ENCODE results near the gene MGAT5B. TPM values are rescaled to one million over a fixed set of nuclear protein-coding genes. Genes with fewer than 3 reads are reported as not detected.

MGAT5B gene
- total RNA-seq, 1 experiment from 2014 or later = 14.3 TPM

DNA sequence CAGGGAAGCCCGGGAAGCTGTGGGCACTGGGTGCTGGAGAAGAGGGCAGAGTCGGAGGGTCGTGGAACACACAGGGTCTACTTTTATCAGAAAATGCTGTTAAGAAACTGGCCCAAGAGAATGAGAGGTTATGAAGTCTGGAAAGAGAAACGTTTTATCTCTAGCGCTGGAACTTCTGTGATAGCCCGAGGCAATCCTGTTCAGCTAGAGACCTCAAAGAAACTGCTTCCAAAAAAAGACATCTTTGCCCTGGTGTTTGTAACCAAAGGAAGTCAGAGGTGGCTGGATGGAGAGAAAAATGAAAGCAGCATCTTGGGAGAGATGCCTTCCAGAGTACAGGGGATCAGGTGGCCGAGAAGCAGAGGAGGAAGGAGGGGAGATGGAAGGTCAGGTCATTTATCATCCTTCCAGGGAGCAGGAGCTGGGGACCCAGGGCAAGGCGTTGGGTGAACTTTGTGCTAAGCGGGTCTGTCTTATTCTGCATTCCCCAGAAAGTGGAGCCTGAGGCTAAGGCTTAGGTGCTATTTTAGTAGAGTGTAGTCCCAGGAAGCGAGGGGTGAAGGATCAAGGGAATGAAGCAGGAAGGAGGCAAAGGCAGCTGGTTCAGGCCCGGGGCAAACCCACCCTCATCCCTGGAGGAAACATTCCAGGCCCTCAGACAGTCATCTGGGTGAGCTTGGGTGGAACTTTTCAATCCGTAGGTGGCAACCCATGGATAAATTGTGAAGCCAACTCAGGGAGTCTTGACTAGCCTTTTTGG is 66.5 kb downstream of the MGAT5B start:
- intact Hi-C loops (cut with micrococcal nuclease; ENCODE audit: unreplicated experiment) = no loop called here
- H3F3A ChIP-seq (ENCODE audit: insufficient read depth, low read depth) = no peaks in the 10 kb centered on the region
- H3K27ac ChIP-seq = no peak overlapping the region
- H3K27me3 ChIP-seq (ENCODE audit: insufficient read depth, low read depth) = no peaks in the 10 kb centered on the region
- H3K9me3 ChIP-seq (ENCODE audit: insufficient read depth, low read depth) = no peaks in the 10 kb centered on the region
- H2AFZ ChIP-seq = no peak overlapping the region
- no peak overlapping the region for H3K4me2 ChIP-seq
- POLR2A ChIA-PET (ENCODE audit: unreplicated experiment) = no interaction called here
- H4K20me1 ChIP-seq (ENCODE audit: insufficient read depth) = no peaks in the 10 kb centered on the region
- CTCF ChIA-PET = no interaction called here
- DNase-seq = no peak
- H3K79me2 ChIP-seq (ENCODE audit: low read depth) = no peaks in the 10 kb centered on the region
- H3K4me3 ChIP-seq = no peak overlapping the region
- no TSS peak for BruUV-seq (replicated peaks)
- no peaks in the 10 kb centered on the region for H3K9me2 ChIP-seq (ENCODE audit: insufficient read depth)
- TF ChIP-seq CTCF (conservative IDR thresholded peaks at IDR 0.05) (no peak), EZH2 (IDR thresholded peaks at IDR 0.05; ENCODE audit: low read depth) (no peak)
- H3K36me3 ChIP-seq (ENCODE audit: low read depth) = no peaks in the 10 kb centered on the region
- H3K4me1 ChIP-seq (replicated peaks; ENCODE audit: insufficient read depth) = no peaks in the 10 kb centered on the region

DNA sequence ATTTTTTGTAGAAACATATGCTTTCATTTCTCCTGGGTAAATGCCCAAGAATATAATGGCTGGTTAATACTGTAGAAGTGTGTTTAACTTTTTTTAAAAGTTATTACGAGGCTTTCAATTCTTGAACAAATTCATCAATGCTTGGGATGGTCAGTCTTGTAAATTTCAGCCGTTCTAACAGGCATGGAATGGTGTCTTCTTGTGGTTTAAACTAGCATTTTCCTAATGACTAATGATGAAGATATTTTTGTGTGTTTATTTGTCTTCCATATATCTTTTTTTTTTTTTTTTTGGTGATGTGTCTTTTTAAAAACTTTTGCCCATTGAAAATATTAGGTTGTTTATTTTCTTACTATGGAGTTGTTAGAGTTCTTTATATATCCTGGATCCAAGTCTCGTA is 67.1 kb downstream of the MGAT5B start:
- Histone ChIP-seq H3F3A (ENCODE audit: insufficient read depth, low read depth) (no peaks in the 10 kb centered on the region), H3K4me2 (no peak overlapping the region), H2AFZ (no peak overlapping the region), H3K9me2 (ENCODE audit: insufficient read depth) (no peaks in the 10 kb centered on the region), H3K36me3 (ENCODE audit: low read depth) (no peaks in the 10 kb centered on the region), H3K27ac (no peak overlapping the region), H3K9me3 (ENCODE audit: insufficient read depth, low read depth) (no peaks in the 10 kb centered on the region), H3K79me2 (ENCODE audit: low read depth) (no peaks in the 10 kb centered on the region), H3K4me1 (replicated peaks; ENCODE audit: insufficient read depth) (no peaks in the 10 kb centered on the region), H4K20me1 (ENCODE audit: insufficient read depth) (no peaks in the 10 kb centered on the region), H3K27me3 (ENCODE audit: insufficient read depth, low read depth) (no peaks in the 10 kb centered on the region), H3K4me3 (no peak overlapping the region)
- ChIA-PET CTCF (no interaction called here), POLR2A (ENCODE audit: unreplicated experiment) (no interaction called here)
- TF ChIP-seq CTCF (conservative IDR thresholded peaks at IDR 0.05) = no peak
- TF ChIP-seq EZH2 (IDR thresholded peaks at IDR 0.05; ENCODE audit: low read depth) = no peak
- no peak for DNase-seq
- intact Hi-C loops (cut with micrococcal nuclease; ENCODE audit: unreplicated experiment) = no loop called here
- BruUV-seq (replicated peaks) = no TSS peak

- H3F3A ChIP-seq (ENCODE audit: insufficient read depth, low read depth) = no peaks in the 10 kb centered on the region
- POLR2A ChIA-PET (ENCODE audit: unreplicated experiment) = interaction anchor here (0.8 kb wide), 1 partner anchor 158 kb away, joined by 3 read pairs; no protein-coding TSS in a partner anchor
- intact Hi-C loops (cut with micrococcal nuclease; ENCODE audit: unreplicated experiment) = no loop called here
- H3K4me1 ChIP-seq (replicated peaks; ENCODE audit: insufficient read depth) = no peaks in the 10 kb centered on the region
- no TSS peak for BruUV-seq (replicated peaks)
- no peak overlapping the region for H3K4me3 ChIP-seq
- no peak overlapping the region for H3K27ac ChIP-seq
- H4K20me1 ChIP-seq (ENCODE audit: insufficient read depth) = no peaks in the 10 kb centered on the region
- H3K27me3 ChIP-seq (ENCODE audit: insufficient read depth, low read depth) = no peaks in the 10 kb centered on the region
- no peak for DNase-seq
- H3K9me2 ChIP-seq (ENCODE audit: insufficient read depth) = no peaks in the 10 kb centered on the region
- TF ChIP-seq EZH2 (IDR thresholded peaks at IDR 0.05; ENCODE audit: low read depth) (no peak), CTCF (conservative IDR thresholded peaks at IDR 0.05) (no peak)
- H3K9me3 ChIP-seq (ENCODE audit: insufficient read depth, low read depth) = no peaks in the 10 kb centered on the region
- no peak overlapping the region for H3K4me2 ChIP-seq
- no peaks in the 10 kb centered on the region for H3K79me2 ChIP-seq (ENCODE audit: low read depth)
- no peak overlapping the region for H2AFZ ChIP-seq
- H3K36me3 ChIP-seq (ENCODE audit: low read depth) = no peaks in the 10 kb centered on the region
- CTCF ChIA-PET = no interaction called here
Measured at GRCh38 chr17:76937238-76937637, 69.0 kb downstream of the MGAT5B start.

Measured in PC-9 (cell line).